Tongue (tissue), 2 donors: ENCODE measurements around the gene ATP11A. TPM values are rescaled to one million over a fixed set of nuclear protein-coding genes. Genes with fewer than 3 reads are reported as not detected.
"Not testable (repeated sequence)": the region's sequence is repeated elsewhere in the genome, so short reads cannot be mapped to it uniquely, and the experiment has no call there.

Experiments used
- DNase-seq: peaks from one replicate; pipeline ENCODE4 v3.0.0-alpha.2; 2015
- total RNA-seq: library from RNA; depleted of rRNA; stranded (reverse); fragments of >200 nt; gene quantifications from one replicate; pipeline ENCODE4 v1.2.3, GENCODE V29; 2014

ATP11A gene
- total RNA-seq, 1 donor from 2014 or later = 38.0 TPM

- DNase-seq = no peak
Measured at GRCh38 chr13:112881656-112882554, 192.1 kb downstream of the ATP11A start.

DNA sequence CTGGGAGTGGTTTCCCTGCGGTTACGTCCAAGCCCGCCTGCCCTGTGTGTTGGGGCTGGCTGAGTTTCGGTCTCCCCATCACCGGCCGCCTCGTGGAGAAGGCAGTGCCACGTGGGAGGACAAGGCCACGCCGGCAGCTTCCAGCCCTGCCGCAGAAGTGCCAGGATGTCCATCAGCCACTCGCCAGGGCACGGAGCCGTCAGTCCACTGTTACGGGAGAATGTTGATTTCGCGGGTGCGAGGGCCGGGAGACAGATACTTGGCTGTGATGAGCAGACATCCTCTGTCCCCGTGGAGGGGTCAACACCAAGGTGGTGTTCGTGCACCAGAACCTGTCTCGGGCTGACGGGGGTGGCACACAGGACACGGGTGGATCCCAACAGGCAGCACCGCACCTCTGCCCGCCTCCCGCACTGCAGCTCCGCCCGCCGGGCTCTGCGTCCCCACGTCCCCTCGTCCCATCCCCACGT, 192.8 kb downstream of the ATP11A start:
- DNase-seq = no peak

DNA sequence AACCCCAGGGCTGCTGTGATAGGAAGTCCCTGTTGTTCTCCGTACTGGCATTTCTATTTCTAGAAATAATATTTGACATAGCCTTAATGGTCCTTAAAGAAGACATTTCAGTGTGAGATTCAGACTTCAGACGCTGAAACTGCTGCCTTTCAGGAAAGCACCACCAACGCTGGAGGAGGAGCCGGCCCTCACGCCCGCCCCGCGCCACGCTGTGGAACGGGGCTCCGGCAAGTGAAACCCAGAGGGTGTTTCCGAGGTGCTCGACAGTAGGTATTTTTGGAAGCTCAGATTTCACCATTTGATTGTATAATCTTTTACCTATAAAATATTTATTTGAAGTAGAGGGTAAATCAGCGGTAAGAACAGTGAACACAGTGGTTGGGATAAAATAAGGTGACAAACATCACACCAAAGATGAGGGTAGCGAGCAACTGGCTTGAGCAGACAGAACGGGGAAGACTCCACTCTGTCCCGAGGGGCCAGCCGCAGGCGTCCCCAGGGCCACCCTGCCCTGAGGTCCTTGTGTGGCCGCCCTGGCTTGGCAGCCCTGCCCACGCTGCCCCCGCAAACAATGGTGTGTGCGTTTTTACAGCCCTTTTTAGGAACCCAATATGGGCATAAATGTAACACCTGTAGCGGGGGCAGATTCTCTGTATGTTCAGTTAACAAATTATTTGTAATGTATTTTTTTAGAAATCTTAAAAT, 193.6 kb downstream of the ATP11A start:
- no peak for DNase-seq

DNA sequence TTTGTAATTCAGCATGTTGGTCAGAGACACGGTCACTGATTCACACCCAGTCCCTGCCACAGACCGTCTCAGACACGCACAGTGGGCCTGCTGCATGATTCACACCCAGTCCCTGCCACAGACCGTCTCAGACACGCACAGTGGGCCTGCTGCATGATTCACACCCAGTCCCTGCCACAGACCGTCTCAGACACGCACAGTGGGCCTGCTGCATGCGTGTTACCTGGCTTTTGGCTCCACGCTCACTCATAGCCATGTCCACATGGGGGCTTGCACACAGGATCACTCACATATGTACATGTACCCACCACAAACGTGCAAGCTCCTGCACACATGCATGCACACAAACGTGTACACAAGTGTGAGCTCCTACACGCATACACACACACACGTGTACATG, 194.9 kb downstream of the ATP11A start:
- not testable (repeated sequence) for DNase-seq

GRCh38 chr13:112885242-112885781, 195.5 kb downstream of the ATP11A start:
- DNase-seq = no peak

GRCh38 chr13:112885782-112886268, 196.0 kb downstream of the ATP11A start:
- peak; percentile 94 for DNase-seq

GRCh38 chr13:112887151-112887550, 197.3 kb downstream of the ATP11A start:
- DNase-seq = no peak

- no peak for DNase-seq
Measured at GRCh38 chr13:112887557-112887991, 197.7 kb downstream of the ATP11A start.

- DNase-seq = no peak
Measured at GRCh38 chr13:112888238-112889111, 198.6 kb downstream of the ATP11A start.

GRCh38 chr13:112889351-112890290, 199.8 kb downstream of the ATP11A start:
- no peak for DNase-seq

- DNase-seq = no peak
Measured at GRCh38 chr13:112890316-112891145, 200.7 kb downstream of the ATP11A start.

DNA sequence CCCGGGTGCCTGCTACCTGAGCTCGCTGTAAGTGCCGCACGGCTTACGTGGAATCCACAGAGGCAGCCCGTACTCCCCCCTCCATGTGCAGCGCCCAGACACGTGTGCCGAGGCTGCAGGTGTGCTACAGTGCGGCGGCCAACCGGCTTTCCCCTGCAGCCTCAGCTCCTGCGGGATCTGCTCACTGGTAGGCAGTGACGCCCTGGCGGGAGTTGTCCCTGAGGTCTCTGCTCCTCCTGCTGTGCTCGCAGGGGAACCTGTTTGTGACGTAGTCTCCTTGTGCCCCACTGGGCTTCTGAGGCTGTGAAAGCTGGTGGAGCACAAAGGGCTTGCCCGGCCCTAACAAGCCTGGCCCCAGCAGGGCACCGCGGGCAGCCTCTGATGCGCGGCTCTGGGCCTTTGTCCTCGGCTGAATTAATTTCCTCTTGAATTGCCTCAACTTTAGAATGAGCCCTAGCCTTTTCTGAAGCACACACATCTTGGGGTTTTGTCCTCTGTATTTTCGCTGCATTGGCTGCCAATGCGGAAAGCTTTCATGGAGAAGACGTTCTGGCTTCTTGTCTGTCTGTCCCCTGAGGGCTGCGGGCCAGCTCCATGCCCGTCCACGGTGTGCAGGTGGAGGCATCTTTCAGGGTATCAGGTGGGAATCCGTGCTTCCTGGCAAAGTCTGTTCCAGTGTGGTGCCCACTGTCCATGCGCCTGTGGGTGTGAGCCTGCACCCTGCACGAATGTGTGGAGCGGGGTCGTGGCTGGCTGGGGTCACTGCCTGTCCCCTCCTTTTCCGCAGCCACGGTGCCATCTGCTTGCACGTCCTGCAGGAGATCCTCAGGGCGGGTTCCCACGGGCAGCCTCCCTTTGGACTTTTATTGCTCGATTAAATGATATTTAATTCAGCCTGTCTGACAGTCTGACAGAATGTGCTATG, 201.9 kb downstream of the ATP11A start:
- DNase-seq = peak; percentile 41

GRCh38 chr13:112892426-112893206, 202.8 kb downstream of the ATP11A start:
- no peak for DNase-seq

- no peak for DNase-seq
Measured at GRCh38 chr13:112893207-112893569, 203.3 kb downstream of the ATP11A start.

DNA sequence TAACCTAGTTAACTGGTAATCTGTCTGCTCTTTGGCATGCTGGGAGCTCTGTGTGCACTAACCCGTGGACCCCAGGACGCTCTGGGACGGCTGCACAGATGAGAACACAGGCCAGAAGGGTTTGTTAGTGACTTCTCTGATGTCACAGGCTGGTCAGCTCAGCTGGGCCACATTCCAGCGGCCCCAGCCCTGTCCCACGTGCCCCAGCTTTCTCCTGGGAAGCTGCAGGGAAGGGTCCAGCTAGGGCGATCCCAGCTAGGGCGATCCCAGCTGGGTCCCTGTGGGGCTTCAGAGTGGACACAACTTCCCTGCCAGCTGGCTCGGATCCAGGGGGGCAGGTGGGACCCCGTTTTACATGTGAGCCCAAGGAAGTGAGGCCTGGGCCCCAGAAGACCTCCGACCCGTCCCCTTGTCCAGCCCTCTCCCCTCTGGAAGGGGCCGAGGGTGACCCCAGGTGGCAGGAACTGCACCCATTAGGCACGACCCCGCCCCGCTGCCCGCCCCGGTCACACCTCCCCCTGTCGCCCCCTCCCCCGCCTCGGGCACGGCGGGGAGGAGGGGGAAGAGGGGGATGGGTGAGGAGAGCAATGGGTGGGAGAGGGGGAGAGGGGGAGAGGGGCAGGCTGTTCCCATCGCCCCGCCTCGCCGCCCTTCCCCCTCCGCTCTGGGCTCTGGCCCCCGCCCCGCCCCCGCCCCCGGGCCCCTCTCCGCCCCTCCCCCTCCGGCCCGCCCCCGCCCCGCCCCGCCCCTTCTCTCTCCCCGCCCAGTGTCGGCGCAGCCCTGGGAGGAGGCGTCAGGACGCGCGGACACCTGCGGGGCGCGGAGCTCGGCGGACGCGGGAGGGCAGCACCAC, 204.0 kb downstream of the ATP11A start:
- DNase-seq = peak; percentile 61

GRCh38 chr13:112894423-112894672, 204.5 kb downstream of the ATP11A start:
- no peak for DNase-seq
